ENCODE results near the gene ABCB6.
"Not testable (repeated sequence)": the region's sequence is repeated elsewhere in the genome, so short reads cannot be mapped to it uniquely, and the experiment has no call there.

The ABCB6 gene

DNA sequence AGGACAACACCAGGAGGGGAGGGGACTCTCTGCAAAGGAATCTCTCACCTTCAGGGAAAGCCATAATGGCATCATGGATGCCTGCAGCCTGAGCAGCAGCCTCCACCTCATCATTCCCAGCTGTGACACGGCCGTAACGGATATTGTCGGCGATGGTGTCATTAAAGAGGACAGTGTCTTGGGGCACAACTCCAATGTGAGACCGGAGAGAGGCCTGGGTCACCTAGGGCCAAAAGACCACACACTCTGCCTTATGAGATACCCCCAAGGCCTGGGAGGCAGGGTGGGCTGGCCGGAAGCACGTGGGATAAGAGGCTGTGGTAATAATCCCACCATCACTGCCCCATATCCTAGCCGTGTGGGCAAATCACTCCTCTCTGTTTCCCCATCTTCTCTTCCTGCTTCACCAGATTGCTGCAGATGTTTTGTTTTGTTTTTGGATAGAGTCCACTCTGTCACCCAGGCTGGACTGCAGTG, 7.8 kb downstream of the ABCB6 start:
- no peaks in the 10 kb centered on the region for H3K9me3 Mint-ChIP-seq
- no peak overlapping the region for H3K4me3 Mint-ChIP-seq
- peaks cover 45% of the 10 kb centered on the region for H3K4me1 Mint-ChIP-seq
- H3K36me3 Mint-ChIP-seq (ENCODE audit: low read depth): peaks cover 29% of the 10 kb centered on the region
- H3K27me3 Mint-ChIP-seq: no peaks in the 10 kb centered on the region
- ATAC-seq (no peak), DNase-seq (no peak)
- H3K27ac Mint-ChIP-seq: no peak overlapping the region

DNA sequence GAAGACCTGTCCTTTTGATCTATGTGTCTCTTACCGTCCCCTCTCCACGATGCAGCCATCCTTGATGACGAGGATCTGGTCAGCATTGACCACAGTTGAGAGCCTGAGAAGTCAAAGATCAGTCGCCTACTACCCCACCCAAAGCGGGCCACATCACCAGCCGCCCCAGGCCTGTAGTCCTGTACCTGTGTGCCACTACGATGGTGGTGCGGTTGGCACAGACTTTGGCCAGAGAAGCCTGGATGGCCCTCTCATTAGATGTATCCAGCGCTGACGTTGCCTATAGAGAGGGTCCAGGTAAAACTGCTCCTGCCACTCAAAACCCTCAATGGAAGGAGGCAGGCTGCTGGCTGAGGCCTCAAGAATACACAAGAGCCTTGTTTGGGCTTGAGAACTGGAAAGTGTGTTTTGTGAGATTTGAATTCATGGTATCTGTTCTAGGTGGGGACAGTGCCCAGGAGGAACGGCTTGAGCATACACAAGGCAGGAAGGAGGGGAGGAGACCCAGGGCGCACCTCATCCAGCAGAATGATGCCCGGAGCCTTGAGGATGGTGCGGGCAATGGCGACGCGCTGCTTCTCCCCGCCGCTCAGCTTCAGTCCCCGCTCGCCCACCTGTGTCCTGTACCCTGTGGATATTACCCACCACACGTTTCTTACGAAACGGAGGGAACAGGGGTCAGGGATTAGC, 8.4 kb downstream of the ABCB6 start:
- Mint-ChIP-seq H3K27me3 (no peaks in the 10 kb centered on the region), H3K9me3 (no peaks in the 10 kb centered on the region), H3K36me3 (ENCODE audit: low read depth) (peaks cover 29% of the 10 kb centered on the region), H3K4me3 (no peak overlapping the region), H3K4me1 (peaks cover 46% of the 10 kb centered on the region), H3K27ac (peak overlapping the region; percentile 74)
- DNase-seq (no peak), ATAC-seq (no peak)

DNA sequence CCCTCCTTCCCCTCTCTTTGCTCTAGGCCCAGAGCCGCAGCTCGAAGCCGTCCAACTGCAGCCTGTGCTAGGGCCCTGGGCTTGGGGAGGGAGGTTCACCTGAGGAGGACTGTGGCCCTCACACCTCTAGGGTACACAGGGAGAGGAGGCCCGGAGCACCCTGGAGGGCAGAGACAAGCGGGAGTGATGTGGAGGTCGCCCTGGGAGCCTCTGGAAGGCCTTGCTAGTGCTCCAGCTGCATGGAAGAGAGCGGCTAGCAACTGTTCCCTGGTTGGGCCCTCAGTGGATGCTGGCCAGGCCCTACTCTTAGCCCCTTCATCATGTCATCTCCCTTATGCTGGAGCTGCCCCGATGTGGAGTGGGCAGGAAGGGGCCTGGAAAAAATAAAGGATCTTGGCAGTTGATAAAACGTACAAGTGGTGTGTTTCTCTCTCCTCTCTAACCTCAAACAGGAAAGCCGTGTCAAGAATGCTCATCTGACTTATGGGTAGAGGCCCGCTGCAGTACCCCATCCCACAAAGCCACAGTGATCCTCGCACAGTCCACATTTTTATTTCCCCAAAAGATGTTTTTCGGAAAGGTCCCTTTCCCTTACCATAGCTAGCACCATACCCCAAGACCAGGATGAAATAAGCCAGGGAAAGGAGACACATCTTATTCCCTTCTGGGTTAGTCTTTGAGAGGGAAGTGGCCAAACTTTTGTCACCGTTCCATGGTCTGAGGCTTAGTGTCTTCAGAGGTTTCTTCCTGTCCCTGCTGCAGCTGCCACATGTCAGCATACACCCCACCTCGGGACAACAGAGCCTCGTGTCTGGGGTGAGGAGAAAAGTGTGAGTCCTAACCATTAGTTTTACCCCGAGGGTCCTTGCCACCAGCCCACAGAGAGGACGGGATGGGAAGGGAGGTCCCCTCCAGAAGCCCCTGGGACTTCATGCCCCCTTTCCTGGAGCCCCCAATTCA, 9.2 kb downstream of the ABCB6 start:
- H3K27ac Mint-ChIP-seq: peak overlapping the region; percentile 74
- H3K27me3 Mint-ChIP-seq: no peaks in the 10 kb centered on the region
- DNase-seq: no peak
- peaks cover 1% of the 10 kb centered on the region for H3K9me3 Mint-ChIP-seq
- peaks cover 24% of the 10 kb centered on the region for H3K36me3 Mint-ChIP-seq (ENCODE audit: low read depth)
- H3K4me1 Mint-ChIP-seq: peaks cover 48% of the 10 kb centered on the region
- no peak for ATAC-seq
- peak overlapping the region; percentile 12 for H3K4me3 Mint-ChIP-seq

DNA sequence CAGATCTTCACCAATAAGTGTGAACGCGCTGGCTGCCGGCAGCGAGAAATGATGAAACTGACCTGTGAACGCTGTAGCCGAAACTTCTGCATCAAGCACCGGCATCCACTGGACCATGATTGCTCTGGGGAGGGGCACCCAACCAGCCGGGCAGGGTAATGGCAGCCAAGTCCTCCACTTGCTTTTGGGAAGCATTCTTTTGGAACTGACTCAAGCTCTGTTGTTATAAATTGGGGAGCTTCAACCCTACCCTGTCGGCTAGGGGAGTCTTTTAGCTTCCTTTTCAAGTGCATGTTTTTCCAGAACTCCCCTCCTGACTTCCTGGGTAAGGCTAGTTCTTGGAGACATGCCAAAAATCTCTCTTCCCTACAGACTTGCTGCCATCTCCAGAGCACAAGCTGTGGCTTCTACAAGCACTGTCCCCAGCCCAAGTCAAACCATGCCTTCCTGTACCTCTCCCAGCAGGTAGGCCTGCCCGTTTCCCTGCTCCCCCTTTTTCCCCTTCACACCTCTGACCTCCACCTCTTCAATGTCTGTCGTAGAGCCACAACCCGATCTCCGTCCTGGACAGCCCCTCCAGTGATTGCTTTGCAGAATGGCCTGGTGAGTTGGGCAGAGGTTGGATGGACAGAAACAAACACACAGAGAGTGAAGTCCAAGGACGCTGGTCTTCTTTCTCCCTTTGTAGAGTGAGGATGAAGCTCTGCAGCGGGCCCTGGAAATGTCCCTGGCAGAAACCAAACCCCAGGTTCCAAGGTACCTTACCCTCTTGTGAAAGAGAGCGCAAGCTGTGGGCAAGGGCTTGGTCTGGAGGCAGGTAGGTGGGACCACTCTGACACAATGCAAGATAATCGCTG, 10.6 kb downstream of the ABCB6 start:
- DNase-seq (no peak), ATAC-seq (no peak)
- Mint-ChIP-seq H3K4me1 (peaks cover 48% of the 10 kb centered on the region), H3K4me3 (peak overlapping the region; percentile 85), H3K9me3 (peaks cover 4% of the 10 kb centered on the region), H3K27me3 (no peaks in the 10 kb centered on the region), H3K27ac (peak overlapping the region; percentile 74), H3K36me3 (ENCODE audit: low read depth) (peaks cover 19% of the 10 kb centered on the region)

DNA sequence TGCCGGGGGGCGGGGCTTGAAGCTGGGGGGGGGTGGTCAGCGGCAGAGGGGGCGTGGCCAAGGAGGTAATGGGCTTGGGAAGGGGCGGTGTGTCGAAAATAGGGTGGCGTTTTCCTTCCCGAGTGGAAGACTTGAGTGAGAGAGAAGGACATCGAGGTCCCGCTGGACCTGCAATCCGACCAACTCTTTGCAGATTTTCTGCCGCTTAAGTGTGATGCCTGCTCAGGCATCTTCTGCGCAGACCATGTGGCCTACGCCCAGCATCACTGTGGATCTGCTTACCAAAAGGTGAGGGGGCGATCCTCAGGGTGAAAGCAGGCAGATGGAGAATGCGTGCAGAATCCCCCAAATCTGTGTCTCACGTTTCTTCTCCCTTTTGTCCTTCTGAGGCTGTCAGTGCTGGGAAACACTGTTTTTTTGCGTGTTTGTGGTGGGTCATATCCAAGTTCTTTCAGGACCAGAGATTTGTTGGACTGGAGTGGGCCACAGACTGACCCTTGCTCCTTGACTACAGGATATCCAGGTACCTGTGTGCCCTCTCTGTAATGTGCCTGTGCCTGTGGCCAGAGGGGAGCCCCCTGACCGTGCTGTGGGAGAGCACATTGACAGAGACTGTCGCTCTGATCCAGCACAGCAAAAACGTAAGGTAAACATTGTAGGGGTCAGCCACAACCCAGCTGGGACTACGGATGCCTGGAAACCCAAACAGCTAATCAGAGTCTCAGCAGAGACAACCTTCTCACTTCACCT, 11.4 kb downstream of the ABCB6 start:
- Mint-ChIP-seq H3K4me1 (peaks cover 48% of the 10 kb centered on the region), H3K27ac (peak overlapping the region; percentile 71), H3K36me3 (ENCODE audit: low read depth) (peaks cover 18% of the 10 kb centered on the region), H3K27me3 (no peaks in the 10 kb centered on the region), H3K4me3 (peak overlapping the region; percentile 85), H3K9me3 (peaks cover 4% of the 10 kb centered on the region)
- no peak for ATAC-seq
- DNase-seq: no peak

DNA sequence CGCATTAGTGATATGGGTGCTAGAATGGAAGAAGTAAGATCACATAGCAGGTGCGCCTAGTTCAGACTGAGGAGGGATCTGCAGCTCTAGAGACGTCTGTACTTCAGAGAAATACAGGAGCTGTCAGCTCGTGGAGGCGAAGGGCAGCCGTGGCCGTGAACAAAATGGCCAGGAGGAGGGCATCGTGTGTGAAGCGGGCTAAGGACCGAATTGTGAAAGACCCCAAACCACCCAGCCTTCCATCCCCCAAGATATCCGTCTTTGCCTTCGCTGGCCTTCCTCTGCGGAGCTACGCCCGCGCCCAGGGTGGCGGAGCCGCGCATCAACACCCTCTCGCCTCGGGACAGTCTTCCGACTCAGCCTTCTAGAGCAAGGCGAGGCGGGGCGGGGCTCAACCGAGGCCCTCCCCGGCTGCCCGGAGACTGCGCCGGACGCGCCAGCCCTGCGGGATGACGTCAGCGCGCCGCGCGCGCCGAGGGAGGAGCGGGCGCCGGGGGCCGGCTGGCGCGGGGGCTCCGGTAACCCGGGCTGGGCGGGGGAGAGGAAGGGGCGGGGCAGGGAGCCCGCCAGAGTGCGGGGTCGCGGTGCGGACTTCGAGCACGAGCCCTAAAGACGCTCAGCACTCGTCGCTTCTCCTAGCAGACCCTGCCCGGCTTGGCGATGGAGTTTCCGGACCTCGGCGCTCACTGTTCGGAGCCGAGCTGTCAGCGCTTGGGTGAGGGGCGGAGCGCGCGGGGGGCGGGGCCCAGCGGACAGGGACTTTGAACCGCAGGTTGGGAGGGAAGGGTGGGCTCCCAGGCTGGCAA, 12.2 kb downstream of the ABCB6 start, which contains the start of gene ZFAND2B:
Gene ZFAND2B, plus strand, starts transcription at position 455 of the 806 bp plus-strand sequence. Its CDS starts 206 bp downstream, at position 661.
- Mint-ChIP-seq H3K27me3 (no peaks in the 10 kb centered on the region), H3K36me3 (ENCODE audit: low read depth) (peaks cover 15% of the 10 kb centered on the region), H3K27ac (peak within 1 kb of the TSS; percentile 89), H3K9me3 (peaks cover 4% of the 10 kb centered on the region), H3K4me3 (peak within 1 kb of the TSS; percentile 85), H3K4me1 (peaks cover 48% of the 10 kb centered on the region)
- ATAC-seq (peak; percentile 97), DNase-seq (peak; percentile 96)

DNA sequence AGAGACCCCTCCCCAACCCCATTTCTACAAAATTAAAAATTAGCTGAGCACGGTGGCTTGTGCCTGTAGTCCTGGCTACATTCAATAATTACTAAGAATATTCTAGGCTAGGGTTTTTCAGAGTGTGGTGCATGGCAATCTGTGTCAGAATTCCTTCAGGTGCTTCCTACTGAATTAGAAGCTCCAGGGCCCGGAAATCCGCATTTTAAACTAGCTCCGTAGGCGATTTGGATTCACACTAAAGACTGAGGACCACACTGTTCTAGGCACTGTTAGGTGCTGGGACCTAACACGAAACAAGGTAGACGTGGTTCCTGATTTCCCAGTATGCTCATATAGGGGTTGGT, 12.8 kb downstream of the ABCB6 start:
- ATAC-seq: no peak
- Mint-ChIP-seq H3K9me3 (peaks cover 6% of the 10 kb centered on the region), H3K27ac (peak overlapping the region; percentile 89), H3K27me3 (no peaks in the 10 kb centered on the region), H3K36me3 (ENCODE audit: low read depth) (peaks cover 12% of the 10 kb centered on the region), H3K4me1 (peaks cover 44% of the 10 kb centered on the region), H3K4me3 (peak overlapping the region; percentile 85)
- DNase-seq: no peak

DNA sequence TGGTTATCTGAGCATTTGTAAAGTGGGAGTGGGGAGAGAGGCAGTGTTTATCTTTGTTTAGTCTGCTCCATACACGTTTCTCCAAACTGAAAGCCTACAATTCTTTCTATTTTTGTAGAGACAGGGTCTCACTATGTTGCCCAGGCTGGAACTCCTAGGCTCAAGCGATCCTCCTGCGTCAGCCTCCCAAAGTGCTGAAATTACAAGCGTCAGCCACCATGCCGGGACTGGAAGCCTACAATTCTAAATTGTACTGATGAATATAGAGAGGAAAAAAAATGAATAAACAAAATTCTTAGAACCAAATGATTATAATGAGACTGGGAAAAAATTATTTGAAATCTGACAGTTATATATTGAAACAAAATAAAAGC, 13.6 kb downstream of the ABCB6 start:
- ATAC-seq (no peak), DNase-seq (no peak)
- H3K36me3 Mint-ChIP-seq (ENCODE audit: low read depth): peaks cover 11% of the 10 kb centered on the region
- peaks cover 8% of the 10 kb centered on the region for H3K9me3 Mint-ChIP-seq
- no peak overlapping the region for H3K27ac Mint-ChIP-seq
- no peaks in the 10 kb centered on the region for H3K27me3 Mint-ChIP-seq
- no peak overlapping the region for H3K4me3 Mint-ChIP-seq
- H3K4me1 Mint-ChIP-seq: peaks cover 42% of the 10 kb centered on the region

DNA sequence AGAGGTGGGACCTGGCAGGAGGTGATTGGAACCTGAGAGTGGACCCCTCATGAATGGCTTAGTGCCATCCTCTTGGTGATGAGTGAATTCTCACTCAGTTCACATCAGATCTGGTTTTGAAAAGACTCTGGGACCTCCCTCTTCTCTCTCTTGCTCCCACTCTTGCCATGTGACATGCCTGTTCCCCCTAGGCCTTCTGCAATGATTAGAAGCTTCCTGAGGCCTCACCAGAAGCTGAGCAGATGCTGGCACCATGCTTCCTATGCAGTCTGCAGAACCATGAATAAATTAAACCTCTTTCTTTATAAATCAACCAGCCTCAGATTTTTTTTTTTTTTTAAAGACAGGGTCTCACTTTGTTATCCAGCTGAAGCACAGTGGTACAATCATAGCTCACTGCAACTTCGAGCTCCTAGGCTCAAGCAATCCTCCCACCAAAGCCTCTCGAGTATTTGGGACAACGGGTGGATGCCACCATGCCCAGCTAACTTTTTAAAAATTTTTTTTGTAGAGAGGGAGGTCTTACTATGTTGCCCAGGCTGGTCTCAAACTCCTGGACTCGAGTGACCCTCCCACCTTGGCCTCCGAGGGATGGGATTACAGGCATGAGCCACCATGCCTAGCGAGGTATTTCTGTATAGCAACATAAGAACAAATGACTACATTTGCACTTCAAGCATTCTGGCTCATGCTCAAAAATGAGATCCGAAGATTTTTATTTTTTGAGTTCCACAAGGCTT, 14.2 kb downstream of the ABCB6 start:
- H3K9me3 Mint-ChIP-seq: peaks cover 8% of the 10 kb centered on the region
- no peaks in the 10 kb centered on the region for H3K27me3 Mint-ChIP-seq
- H3K27ac Mint-ChIP-seq: no peak overlapping the region
- no peak overlapping the region for H3K4me3 Mint-ChIP-seq
- ATAC-seq (no peak), DNase-seq (no peak)
- peaks cover 40% of the 10 kb centered on the region for H3K4me1 Mint-ChIP-seq
- peaks cover 6% of the 10 kb centered on the region for H3K36me3 Mint-ChIP-seq (ENCODE audit: low read depth)

DNA sequence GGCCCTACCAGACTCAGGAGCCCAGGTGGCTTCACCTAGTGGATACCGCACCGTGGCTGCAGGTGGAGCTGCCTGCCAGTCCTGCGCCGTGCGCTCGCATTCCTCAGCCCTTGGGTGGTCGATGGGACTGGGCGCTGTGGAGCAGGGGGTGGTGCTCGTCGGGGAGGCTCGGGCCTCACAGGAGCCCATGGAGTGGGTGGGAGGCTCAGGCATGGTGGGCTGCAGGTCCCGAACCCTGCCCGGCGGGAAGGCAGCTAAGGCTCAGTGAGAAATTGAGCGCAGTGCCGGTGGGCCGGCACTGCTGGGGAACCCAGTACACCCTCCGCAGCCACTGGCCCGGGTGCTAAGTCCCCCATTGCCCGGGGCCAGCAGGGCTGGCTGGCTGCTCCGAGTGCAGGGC, 17.4 kb downstream of the ABCB6 start:
- not testable (repeated sequence) for DNase-seq; H3K9me3 Mint-ChIP-seq; H3K36me3 Mint-ChIP-seq (ENCODE audit: low read depth); ATAC-seq; H3K4me3 Mint-ChIP-seq; H3K27me3 Mint-ChIP-seq
- Mint-ChIP-seq H3K4me1 (peaks cover 26% of the 10 kb centered on the region), H3K27ac (peak overlapping the region; percentile 88)

DNA sequence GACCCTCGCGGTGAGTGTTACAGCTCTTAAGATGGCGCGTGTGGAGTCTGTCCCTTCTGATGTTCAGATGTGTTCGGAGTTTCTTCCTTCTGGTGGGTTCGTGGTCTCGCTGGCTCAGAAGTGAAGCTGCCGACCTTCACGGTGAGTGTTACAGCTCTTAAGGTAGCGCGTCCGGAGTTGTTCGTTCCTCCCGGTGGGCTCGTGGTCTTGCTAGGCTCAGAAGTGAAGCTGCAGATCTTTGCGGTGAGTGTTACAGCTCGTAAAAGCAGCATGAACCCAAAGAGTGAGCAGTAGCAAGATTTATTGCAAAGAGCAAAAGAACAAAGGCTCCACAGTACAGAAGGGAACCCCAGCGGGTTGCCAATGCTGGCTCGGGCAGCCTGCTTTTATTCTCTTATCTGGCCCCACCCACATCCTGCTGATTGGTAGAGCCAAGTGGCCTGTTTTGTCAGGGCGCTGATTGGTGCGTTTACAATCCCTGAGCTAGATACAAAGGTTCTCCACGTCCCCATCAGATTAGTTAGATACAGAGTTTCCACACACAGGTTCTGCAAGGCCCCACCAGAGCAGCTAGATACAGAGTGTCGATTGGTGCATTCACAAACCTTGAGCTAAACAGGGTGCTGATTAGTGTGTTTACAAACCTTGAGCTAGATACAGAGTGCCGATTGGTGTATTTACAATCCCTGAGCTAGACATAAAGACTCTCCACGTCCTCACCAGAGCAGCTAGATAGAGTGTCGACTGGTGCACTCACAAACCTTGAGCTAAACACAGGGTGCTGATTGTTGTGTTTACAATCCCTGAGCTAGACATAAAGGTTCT, 18.0 kb downstream of the ABCB6 start:
- Mint-ChIP-seq H3K4me3 (peak overlapping the region; percentile 82), H3K4me1 (peaks cover 22% of the 10 kb centered on the region), H3K27ac (peak overlapping the region; percentile 88)
- H3K9me3 Mint-ChIP-seq; H3K36me3 Mint-ChIP-seq (ENCODE audit: low read depth); H3K27me3 Mint-ChIP-seq; ATAC-seq: not testable (repeated sequence)
- DNase-seq: peak; percentile 49
